Measurements from ENCODE around the gene GALNT9.
"Not testable (repeated sequence)": the region's sequence is repeated elsewhere in the genome, so short reads cannot be mapped to it uniquely, and the experiment has no call there.

Gene GALNT9

DNA sequence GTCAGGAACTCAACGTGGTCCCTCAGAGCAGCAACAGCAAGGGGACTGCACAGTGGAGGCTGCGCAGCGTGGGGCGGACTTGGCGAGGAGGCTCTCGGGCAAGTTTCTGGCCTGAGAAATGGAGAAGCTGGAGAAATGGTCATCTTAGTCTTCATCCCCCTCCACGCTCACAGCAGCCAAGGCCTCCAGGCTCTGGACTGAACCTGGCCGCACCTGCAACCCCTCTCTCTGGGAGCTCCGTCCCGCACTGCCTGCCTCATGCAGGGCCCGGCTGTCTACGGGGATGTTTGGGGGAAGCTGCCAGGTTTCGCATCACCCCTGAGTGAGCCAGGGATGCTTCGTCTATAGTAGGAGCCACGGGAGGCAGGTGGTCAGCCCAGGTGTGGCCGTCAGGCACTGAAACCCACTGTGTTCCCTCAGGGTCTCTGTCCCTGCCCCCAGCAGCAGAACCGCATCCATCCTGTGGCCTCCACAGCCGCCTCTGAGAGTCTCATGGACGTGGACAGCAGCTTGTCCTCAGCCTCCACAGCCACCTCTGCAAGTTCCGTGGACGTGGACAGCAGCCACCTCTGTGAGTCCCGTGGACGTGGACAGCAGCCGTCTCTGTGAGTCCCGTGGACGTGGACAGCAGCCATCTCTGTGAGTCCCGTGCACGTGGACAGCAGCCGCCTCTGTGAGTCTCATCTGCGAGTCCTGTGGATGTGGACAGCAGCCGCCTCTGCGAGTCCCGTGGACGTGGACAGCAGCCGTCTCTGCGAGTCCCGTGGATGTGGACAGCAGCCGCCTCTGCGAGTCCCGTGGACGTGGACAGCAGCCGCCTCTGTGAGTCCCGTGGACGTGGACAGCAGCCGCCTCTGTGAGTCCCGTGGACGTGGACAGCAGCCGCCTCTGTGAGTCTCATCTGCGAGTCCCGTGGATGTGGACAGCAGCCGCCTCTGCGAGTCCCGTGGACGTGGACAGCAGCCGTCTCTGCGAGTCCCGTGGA is 29.1 kb upstream of the GALNT9 start:
- DNase-seq: not testable (repeated sequence)

- DNase-seq: no peak
Observed at GRCh38 chr12:132357623-132358186, 28.3 kb upstream of the GALNT9 start.

GRCh38 chr12:132356691-132357622 is 27.6 kb upstream of the GALNT9 start:
- no peak for DNase-seq

DNA sequence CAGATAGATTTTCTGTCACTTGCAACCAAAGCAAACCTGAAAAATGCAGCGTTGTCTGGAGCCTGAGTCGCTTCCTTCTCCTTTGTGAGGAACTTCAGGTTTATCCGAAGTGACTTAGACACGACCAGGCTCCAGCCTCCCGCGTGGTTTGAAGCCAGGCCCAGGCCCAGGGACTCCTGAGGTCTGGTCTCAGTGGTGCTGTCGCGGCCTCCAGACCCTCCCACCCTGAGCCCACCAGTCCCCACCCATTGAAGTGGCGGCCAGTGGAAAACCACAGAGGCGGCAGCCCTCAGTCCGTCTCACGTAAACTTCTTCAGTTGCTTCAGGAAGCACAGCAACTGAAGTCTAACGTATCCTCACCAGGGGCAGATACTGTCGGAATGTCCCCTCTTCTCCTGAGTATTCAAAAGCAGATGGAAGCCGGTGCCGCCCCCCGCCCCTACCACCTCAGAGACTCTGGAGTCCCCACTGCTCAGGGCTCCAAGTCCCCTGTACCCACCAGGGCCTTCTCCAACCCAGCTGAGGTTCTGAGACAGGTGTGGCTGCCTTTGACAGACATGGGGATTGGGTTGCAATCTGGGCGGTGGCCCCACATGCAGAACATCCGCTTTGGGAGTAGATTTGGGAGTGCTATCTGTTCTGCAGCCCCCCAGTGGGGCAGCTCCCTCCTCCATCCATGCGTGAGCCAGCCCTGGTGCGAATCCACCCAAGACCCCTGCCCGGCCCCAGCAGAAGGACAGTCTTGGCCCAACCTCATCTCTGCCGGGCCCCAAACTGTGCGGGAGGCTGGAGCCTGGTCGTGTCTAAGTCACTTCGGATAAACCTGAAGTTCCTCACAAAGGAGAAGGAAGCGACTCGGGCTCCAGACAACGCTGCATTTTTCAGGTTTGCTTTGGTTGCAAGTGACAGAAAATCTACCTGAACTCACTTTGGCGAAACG is 26.6 kb upstream of the GALNT9 start:
- no peak for DNase-seq

DNA sequence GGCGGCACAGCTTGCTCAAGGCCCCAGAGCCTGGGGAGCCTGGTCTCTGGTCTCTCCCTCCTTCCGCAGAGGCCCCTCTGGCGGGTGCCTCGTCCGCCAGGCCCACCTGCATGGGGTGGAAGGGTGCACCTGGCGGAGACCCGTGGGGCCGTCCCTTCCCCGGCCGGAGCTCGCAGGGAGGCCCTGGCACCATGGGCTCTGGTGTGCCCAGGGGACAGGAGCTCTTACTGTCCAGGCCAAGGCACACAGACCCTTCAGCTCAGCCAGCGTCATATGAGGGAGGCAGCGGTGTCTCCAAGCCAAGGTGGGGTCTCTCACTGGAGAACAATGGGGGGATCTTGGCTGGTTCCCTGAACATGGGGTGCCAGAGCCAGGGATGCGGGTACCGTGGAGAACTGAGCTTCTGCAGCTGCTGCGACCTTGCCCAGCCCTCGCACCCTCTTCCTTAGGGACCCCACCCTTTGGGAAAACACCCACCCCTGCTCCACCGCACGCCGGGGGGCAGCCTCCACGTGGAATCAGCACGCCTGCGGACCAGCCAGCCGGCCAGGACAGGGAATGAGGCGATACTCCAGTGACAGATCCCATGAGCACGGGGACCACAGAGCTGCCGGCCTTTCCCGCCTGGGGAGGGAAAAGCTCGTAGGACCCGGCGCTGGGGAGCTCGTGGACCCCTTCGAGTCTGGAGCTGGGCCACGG is 25.7 kb upstream of the GALNT9 start:
- no peak for DNase-seq

- DNase-seq: no peak
Observed at GRCh38 chr12:132354211-132354981, 25.0 kb upstream of the GALNT9 start.

DNA sequence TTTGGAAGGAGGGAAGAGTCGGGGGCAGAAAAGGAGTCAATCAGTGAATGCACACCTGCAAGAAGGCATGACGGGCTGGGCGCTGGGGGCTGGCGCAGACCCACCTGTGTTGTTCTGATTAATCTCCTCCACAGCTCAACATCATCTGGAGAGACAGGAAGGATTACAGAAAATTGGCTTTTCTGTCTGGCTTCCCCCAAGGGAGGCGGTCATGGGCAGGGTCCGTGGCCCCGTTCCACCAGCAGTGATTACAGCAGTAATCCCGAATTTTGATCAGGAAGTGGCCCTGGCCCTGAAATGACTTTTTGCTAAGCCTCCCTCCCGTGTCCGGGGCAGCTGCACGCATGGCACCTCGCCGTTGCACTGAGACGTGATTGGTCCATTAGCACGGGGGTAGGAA is 24.4 kb upstream of the GALNT9 start:
- DNase-seq: no peak

GRCh38 chr12:132352896-132353800 is 23.8 kb upstream of the GALNT9 start:
- DNase-seq: no peak

DNA sequence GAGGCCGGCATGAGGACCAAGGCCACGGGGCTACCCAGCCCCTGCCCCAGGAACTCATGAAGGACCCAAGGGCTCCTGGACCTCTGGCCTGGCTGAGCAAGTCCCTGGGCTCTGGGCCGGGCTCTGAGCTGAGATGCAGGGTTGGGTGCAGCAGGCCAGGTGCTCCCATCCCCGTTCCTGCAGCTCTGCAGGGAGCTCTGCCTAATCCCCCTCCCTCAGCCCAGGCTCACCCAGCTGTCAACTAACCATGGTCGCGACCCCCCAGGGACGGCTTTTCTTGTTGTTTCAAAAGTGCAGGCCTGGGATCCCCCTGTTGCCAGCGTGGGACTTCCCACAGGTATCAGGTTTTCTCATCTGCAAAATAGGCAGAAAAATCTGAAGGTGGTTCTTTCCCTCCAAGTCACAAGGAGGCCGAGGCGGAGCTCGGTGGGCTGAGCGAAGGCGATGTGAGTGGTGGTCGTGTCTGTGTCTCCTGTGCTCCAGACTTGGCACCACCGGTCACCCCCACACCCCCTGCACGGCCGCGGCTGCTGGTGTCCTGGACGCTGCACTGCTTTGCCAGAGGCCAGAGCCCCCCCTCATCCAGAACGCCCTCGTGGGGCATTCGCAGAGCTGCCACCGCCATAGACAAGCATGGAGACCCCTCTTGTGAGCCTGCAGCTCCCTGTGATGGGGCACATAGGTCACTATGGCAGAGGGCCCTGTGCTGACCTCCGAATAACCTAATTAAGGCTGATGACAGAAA is 22.5 kb upstream of the GALNT9 start:
- DNase-seq: no peak

- no peak for DNase-seq
Observed at GRCh38 chr12:132349501-132350131, 20.2 kb upstream of the GALNT9 start.

DNA sequence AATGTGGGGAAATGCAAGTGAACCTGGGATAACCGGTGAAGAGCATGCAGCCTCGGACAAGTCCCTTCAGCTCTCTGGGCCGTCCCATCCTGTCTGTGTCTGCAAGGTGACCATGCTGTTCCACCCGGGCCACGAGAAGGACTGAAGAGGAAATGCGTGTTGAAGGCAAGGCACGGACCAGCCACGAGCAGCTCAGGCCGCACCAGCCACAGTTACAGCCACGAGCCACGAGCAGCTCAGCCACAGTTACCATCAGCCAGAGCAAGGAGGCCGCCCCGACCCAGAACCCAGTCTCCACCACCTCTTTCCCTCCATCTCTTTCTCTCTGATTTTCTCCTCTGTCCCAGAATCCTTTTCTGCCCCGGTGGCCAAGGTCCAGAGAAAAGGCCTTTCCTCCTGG is 18.8 kb upstream of the GALNT9 start:
- no peak for DNase-seq

GRCh38 chr12:132347176-132347855 is 17.9 kb upstream of the GALNT9 start:
- no peak for DNase-seq

DNA sequence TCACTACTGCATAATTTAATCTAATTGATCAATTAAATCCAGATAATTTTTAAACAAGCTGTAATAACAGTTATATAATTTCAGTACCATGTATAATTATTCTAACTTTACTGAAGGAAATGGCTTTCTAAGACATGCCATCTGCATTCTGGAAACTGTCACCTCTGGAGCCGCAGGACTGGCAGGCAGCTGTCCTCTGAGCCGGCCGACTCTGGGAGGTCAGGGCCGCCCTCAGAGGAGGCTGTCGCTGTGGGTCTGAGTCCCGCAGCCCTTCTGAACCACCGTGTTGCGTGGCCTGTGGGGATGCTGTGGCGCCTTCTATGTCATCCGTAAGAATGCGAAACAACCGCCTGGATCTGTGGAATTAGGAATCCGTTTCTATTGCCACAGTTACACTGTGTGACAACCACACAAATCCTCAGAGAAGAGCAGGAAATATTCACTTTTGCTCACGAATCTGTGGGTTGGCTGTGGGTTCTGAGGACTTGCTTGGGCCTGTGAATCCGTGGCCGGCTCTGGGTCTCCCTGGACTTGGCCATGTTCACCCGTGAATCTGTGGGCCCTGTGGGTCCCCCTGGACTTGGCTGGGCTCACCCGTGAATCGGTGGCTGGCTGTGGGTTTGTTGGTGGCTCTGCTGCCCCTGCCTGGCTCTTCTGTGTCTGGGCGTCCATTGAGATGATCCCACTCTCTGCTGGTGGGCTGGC is 17.2 kb upstream of the GALNT9 start:
- DNase-seq: no peak

GRCh38 chr12:132345561-132346200 is 16.3 kb upstream of the GALNT9 start:
- DNase-seq: no peak

GRCh38 chr12:132345126-132345525 is 15.7 kb upstream of the GALNT9 start:
- DNase-seq: no peak

GRCh38 chr12:132344601-132345000 is 15.2 kb upstream of the GALNT9 start:
- no peak for DNase-seq
